IPS DF 4.7 (cell line): ENCODE results near the gene NR3C2.

Source experiments
- DNase-seq: peaks from one replicate; pipeline ENCODE4 v3.0.0-alpha.2; 2013; ENCODE audit warnings: low spot score; ENCODE audit errors: extremely low read depth

Gene NR3C2

GRCh38 chr4:148435654-148436406 is 6.4 kb downstream of the NR3C2 start:
- DNase-seq, result no peak

GRCh38 chr4:148434075-148434773 is 8.0 kb downstream of the NR3C2 start:
- DNase-seq, result no peak

- no peak for DNase-seq
Observed at GRCh38 chr4:148431401-148431800, 10.8 kb downstream of the NR3C2 start.

GRCh38 chr4:148430854-148431253 is 11.4 kb downstream of the NR3C2 start:
- no peak for DNase-seq

- DNase-seq, result no peak
Observed at GRCh38 chr4:148429206-148429605, 13.0 kb downstream of the NR3C2 start.

GRCh38 chr4:148426643-148427042 is 15.6 kb downstream of the NR3C2 start:
- no peak for DNase-seq

- DNase-seq, result no peak
Observed at GRCh38 chr4:148425327-148426110, 16.7 kb downstream of the NR3C2 start.

- DNase-seq, result no peak
Observed at GRCh38 chr4:148420397-148420796, 21.8 kb downstream of the NR3C2 start.

- DNase-seq, result no peak
Observed at GRCh38 chr4:148415500-148415899, 26.7 kb downstream of the NR3C2 start.

- DNase-seq, result no peak
Observed at GRCh38 chr4:148412460-148412994, 29.7 kb downstream of the NR3C2 start.

GRCh38 chr4:148405161-148405893 is 36.9 kb downstream of the NR3C2 start:
- DNase-seq, result no peak

- DNase-seq, result no peak
Observed at GRCh38 chr4:148398988-148399387, 43.2 kb downstream of the NR3C2 start.

GRCh38 chr4:148397771-148398170 is 44.4 kb downstream of the NR3C2 start:
- no peak for DNase-seq

GRCh38 chr4:148396986-148397673 is 45.1 kb downstream of the NR3C2 start:
- no peak for DNase-seq

GRCh38 chr4:148395771-148396170 is 46.4 kb downstream of the NR3C2 start:
- DNase-seq, result no peak

GRCh38 chr4:148391056-148391455 is 51.2 kb downstream of the NR3C2 start:
- DNase-seq, result no peak

- no peak for DNase-seq
Observed at GRCh38 chr4:148390311-148390710, 51.9 kb downstream of the NR3C2 start.

GRCh38 chr4:148380291-148380690 is 61.9 kb downstream of the NR3C2 start:
- no peak for DNase-seq

GRCh38 chr4:148376151-148376550 is 66.1 kb downstream of the NR3C2 start:
- no peak for DNase-seq

- DNase-seq, result no peak
Observed at GRCh38 chr4:148375584-148375983, 66.6 kb downstream of the NR3C2 start.

- DNase-seq, result no peak
Observed at GRCh38 chr4:148373093-148373492, 69.1 kb downstream of the NR3C2 start.
